K562 (cell line): ENCODE data around the gene VASH1. TPM values are rescaled to one million over a fixed set of nuclear protein-coding genes. Genes with fewer than 3 reads are reported as not detected.

ENCODE experiments used
- ATAC-seq: fragments of 200-7000 bp; cut with Tn5 transposase; 3 replicates; pipeline ENCODE4 v1.9.1; 2020; ENCODE audit warnings: moderate library complexity
- BruUV-seq: library from RNA; stranded (reverse); fragments of 400-500 nt; replicated peaks from 2 replicates; lab custom pipeline; 2021; lab: Mats Ljungman, UMichigan
- CTCF ChIA-PET: fragments of 300-600 bp; formaldehyde crosslinking; extraction: SDS; loops from one replicate; lab custom pipeline; 2021; ENCODE audit warnings: low intra/inter-chr PET ratio; lab: Yijun Ruan, JAX
- POLR2A ChIA-PET: fragments of 300-600, 350-650 bp; sonication (Branson Sonifier 250); formaldehyde crosslinking; extraction: SDS; loops from one replicate; lab custom pipeline; 2021; ENCODE audit warnings: antibody characterized with exemption, inconsistent platforms; lab: Yijun Ruan, JAX
- DNase-seq, 4 experiments: peaks; one replicate each; pipeline versions ENCODE4 v3.0.0 to v3.0.0-alpha.2; 2011 to 2018; ENCODE audit warnings: low spot score in 3 of 4, mixed read lengths in 3 of 4; ENCODE audit errors: extremely low read depth in 1 of 4
- FAIRE-seq: peaks from 2 replicates; lab custom pipeline; 2011; peaks lifted over from hg19 to GRCh38; lab: Jason Lieb, UNC
- H2AFZ ChIP-seq: 2 replicates; pipeline ENCODE4 v1.6.0; 2011; ENCODE audit warnings: low read depth, low read length, control low read depth, inconsistent platforms
- H3K27ac ChIP-seq: fragments of 200-600 bp; 3 replicates; pipeline ENCODE4 v1.8.0; 2011; ENCODE audit warnings: low read depth, mild to moderate bottlenecking, control low read depth, inconsistent platforms, low read length, moderate library complexity, mixed read lengths; ENCODE audit errors: extremely low read depth
- H3K27me3 ChIP-seq, 2 experiments: fragments of 300-600 bp in 1 of 2; 2 replicates in 1 of 2; 3 replicates in 1 of 2; pipeline versions ENCODE4 v1.6.0 to v1.8.0; 2011; ENCODE audit warnings: inconsistent platforms in 2 of 2, low read length in 2 of 2, mild to moderate bottlenecking in 1 of 2, mixed read lengths in 1 of 2, moderate library complexity in 1 of 2; ENCODE audit not compliant: control insufficient read depth in 2 of 2, insufficient read depth in 2 of 2
- H3K36me3 ChIP-seq: fragments of 300-600 bp; 3 replicates; pipeline ENCODE4 v1.8.0; 2011; ENCODE audit warnings: mild to moderate bottlenecking, low read length, inconsistent platforms; ENCODE audit not compliant: control insufficient read depth, insufficient read depth
- H3K4me1 ChIP-seq, 2 experiments: fragments of 200-600 bp in 1 of 2; replicated peaks in 1 of 2; 2 replicates in 1 of 2; 3 replicates in 1 of 2; pipeline versions ENCODE4 v1.5.1 to v1.8.0; 2011; ENCODE audit warnings: inconsistent platforms in 2 of 2, low read length in 2 of 2, mild to moderate bottlenecking in 1 of 2, mixed read lengths in 1 of 2, moderate library complexity in 1 of 2; ENCODE audit not compliant: control insufficient read depth in 2 of 2, insufficient read depth in 2 of 2
- H3K4me2 ChIP-seq: 2 replicates; pipeline ENCODE4 v1.6.1; 2011; ENCODE audit warnings: low read length, control low read depth, inconsistent platforms, mixed read lengths; ENCODE audit not compliant: insufficient read depth
- H3K4me3 ChIP-seq: fragments of 200-600 bp; sonication (generic), shearing (Covaris generic); 2 replicates; pipeline ENCODE4 v1.5.1; 2016; ENCODE audit warnings: control low read depth, inconsistent platforms
- H3K79me2 ChIP-seq: fragments of 200-600 bp; 3 replicates; pipeline ENCODE4 v1.8.0; 2011; ENCODE audit warnings: low read length, inconsistent platforms; ENCODE audit not compliant: control insufficient read depth, insufficient read depth
- H3K9ac ChIP-seq, 2 experiments: 2 replicates each; pipeline versions ENCODE4 v1.6.0 to v1.6.1; 2011; ENCODE audit warnings: low read depth in 2 of 2, low read length in 2 of 2, control low read depth in 1 of 2, inconsistent platforms in 1 of 2, mild to moderate bottlenecking in 1 of 2, mixed read lengths in 1 of 2; ENCODE audit not compliant: insufficient read depth in 1 of 2
- H3K9me1 ChIP-seq: one replicate; pipeline ENCODE4 v1.6.0; 2011; ENCODE audit warnings: inconsistent platforms, mild to moderate bottlenecking, low read length, moderate library complexity; ENCODE audit not compliant: control insufficient read depth, insufficient read depth
- H3K9me3 ChIP-seq: replicated peaks from 2 replicates; pipeline ENCODE4 v1.5.1; 2011; ENCODE audit warnings: low read depth, low read length, inconsistent platforms; ENCODE audit not compliant: control insufficient read depth, insufficient read depth
- H4K20me1 ChIP-seq: replicated peaks from 2 replicates; pipeline ENCODE4 v1.6.1; 2011; ENCODE audit warnings: low read length, inconsistent platforms, mixed read lengths; ENCODE audit not compliant: control insufficient read depth, insufficient read depth
- FOS ChIP-seq: IDR thresholded peaks from 3 replicates; pipeline ENCODE4 v1.6.1; 2011; ENCODE audit not compliant: insufficient read length; ENCODE audit errors: extremely low read depth
- FOXK2 ChIP-seq, 2 experiments: fragments of 450-650 bp; IDR thresholded peaks in 1 of 2; conservative IDR thresholded peaks in 1 of 2; 2 replicates each; pipeline ENCODE4 v1.6.1; 2016; ENCODE audit warnings: low read depth in 2 of 2, mild to moderate bottlenecking in 1 of 2
- POLR2H ChIP-seq: IDR thresholded peaks from 2 replicates; pipeline ENCODE4 v1.6.1; 2016; ENCODE audit warnings: missing genetic modification characterization, low read depth, mild to moderate bottlenecking, control low read depth, missing compliant biosample characterization, moderate library complexity
- SLC30A9 ChIP-seq: fragments of 250-450 bp; sonication (Bioruptor Pico); IDR thresholded peaks from 2 replicates; pipeline ENCODE4 v1.8.0; 2022; ENCODE audit warnings: mild to moderate bottlenecking, moderate library complexity
- SMARCC2 ChIP-seq: fragments of 450-650 bp; IDR thresholded peaks from 2 replicates; pipeline ENCODE4 v1.6.1; 2017; ENCODE audit warnings: antibody characterized with exemption, moderate library complexity, mild to moderate bottlenecking, low read depth
- TAF1 ChIP-seq: IDR thresholded peaks from 2 replicates; pipeline ENCODE4 v1.6.1; 2011; ENCODE audit warnings: mild to moderate bottlenecking, low read length, moderate library complexity; ENCODE audit not compliant: insufficient read depth, control insufficient read depth, severe bottlenecking; ENCODE audit errors: extremely low read depth
- TCF3 ChIP-seq: sonication (generic); formaldehyde crosslinking; IDR thresholded peaks from 2 replicates; pipeline ENCODE4 v1.4.0; 2020; ENCODE audit warnings: mild to moderate bottlenecking, missing genetic modification reagents
- ZNF778 ChIP-seq: fragments of 450-650 bp; formaldehyde crosslinking; IDR thresholded peaks from 2 replicates; pipeline ENCODE4 v1.4.0; 2020; ENCODE audit warnings: mild to moderate bottlenecking, moderate library complexity
- WGBS: fragments of 100-300 bp; shearing (Covaris generic); methylation state at CpG from one replicate; pipeline ENCODE4 v1.1.6; 2016; ENCODE audit warnings: low coverage, mixed read lengths; ENCODE audit not compliant: insufficient coverage; ENCODE audit errors: missing lambda C conversion rate; 5-methylcytosine and 5-hydroxymethylcytosine counted together
- in situ Hi-C: fragments of 300-500 bp; cut with MboI; formaldehyde crosslinking; loops from 4 replicates; pipeline ENCODE4 v1.15.0; 2018; ENCODE audit warnings: inconsistent platforms, mixed read lengths
- intact Hi-C: fragments of 100-400 bp; cut with micrococcal nuclease; formaldehyde crosslinking; loops from 2 replicates; pipeline ENCODE4 v1.14.2; 2022
- polyA plus RNA-seq, 8 experiments: library from polyadenylated mRNA; depleted of rRNA in 4 of 8; stranded (reverse) in 5 of 8; unstranded in 3 of 8; fragments of >200 nt; fragmentation: Nextera tagmentation in 2 of 8; fragmentation: Illumina TruSeq in 1 of 8; extraction: Ambion mirVana in 2 of 8; extraction: Trizol in 1 of 8; gene quantifications; 2 replicates each; pipeline versions ENCODE4 v1.2.1 to v1.2.3, GENCODE V29; 2011 to 2014; ENCODE audit warnings: inconsistent platforms in 1 of 8, missing spikeins in 1 of 8
- total RNA-seq, 7 experiments: library from RNA; depleted of rRNA in 6 of 7; stranded (reverse); fragments of >200 nt in 6 of 7; fragmentation: Illumina TruSeq in 2 of 7; extraction: Trizol in 2 of 7; gene quantifications; 2 replicates each; pipeline versions ENCODE4 v1.2.1 to v1.2.3, GENCODE V29; 2011 to 2021; ENCODE audit warnings: low replicate concordance in 1 of 7

Gene VASH1
- total and polyA plus RNA-seq, 9 of the 15 experiments (the other 6 are each of a cell fraction or from before 2014, with no cell fraction given): 0.01 to 0.43 (median 0.13) TPM; not detected in 1

DNA sequence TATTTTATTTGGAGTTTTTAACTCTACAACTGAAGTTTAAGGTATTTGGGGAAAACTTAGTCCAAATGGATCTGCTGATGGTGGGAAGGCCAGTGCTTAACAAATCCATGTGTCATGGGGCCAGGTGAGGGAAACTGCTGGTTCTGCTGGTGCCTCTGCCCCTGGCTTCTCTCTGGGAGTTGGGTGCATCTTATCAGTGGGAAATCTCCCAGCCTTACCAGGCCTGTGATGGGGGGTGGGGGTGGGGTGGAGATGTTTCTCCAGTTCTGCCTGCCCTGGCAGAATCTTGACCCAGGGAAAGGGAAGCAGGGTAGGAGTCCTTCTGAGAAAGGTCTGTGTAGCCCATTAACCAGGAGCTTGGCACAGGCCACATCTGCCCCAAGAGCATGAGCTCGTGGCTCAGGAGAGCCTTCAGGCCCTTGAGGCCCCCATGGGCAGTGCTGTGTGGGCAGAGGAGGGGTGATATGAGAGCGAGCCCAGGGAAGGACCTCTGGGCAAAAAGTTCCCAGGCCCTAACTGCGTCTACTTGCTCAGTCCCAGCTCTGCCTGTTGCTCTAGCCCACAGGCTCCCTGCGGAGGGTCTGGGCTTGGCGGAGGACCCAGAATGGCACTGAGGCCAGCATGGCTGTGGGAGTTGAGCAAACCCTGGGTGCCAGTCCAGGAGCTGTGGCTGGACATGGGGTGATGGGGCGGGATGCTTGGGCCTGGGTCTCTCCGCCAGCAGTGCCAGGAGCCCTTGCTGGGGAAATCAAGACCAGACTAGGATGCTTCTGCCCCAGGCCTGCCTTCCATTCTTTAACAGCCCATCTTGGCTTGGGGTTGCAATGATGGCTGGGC lies 18.2 kb downstream of the VASH1 start (continued):
- TF ChIP-seq ZNF778 (CRISPR knock-in tag): no peak
- no peak for TF ChIP-seq SLC30A9 (CRISPR knock-in tag)

DNA sequence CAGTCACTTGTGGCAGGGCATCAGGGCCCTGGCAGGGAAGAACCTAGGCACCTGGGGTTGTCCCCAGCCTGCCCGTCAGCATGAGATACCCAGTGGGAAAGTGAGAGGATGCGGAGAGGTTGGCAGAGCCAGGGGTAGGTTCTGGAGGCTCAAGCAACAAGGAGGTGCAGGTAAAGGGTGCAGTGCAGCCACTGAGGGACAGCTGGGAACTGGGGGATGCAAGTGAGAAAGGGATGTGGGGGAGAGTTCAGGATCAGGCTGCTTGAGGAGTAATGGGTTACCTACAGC lies 18.7 kb downstream of the VASH1 start:
- Histone ChIP-seq H3K4me2 (no peak overlapping the region), H4K20me1 (no peaks in the 10 kb centered on the region), H3K9me3 (no peaks in the 10 kb centered on the region), H3K27me3 (no peaks in the 10 kb centered on the region), H2AFZ (no peak overlapping the region), H3K9ac (0 out of 4 replicates have a peak overlapping the region, but pooled peaks of 1 of the 2 experiments have one; percentile 17), H3K36me3 (peaks cover 10% of the 10 kb centered on the region; the same call in 2 of the 3 replicates), H3K4me3 (no peak overlapping the region), H3K27ac (no peak overlapping the region), H3K4me1 (peaks cover 15 to 30% of the 10 kb centered on the region in 2 experiments), H3K79me2 (no peaks in the 10 kb centered on the region), H3K9me1 (no peaks in the 10 kb centered on the region)
- TF ChIP-seq ZNF778 (CRISPR knock-in tag): no peak
- no peak for TF ChIP-seq SMARCC2
- TF ChIP-seq FOS: no peak
- no peak for TF ChIP-seq FOXK2 (conservative IDR thresholded peaks at IDR 0.05 in 1 of 2, IDR thresholded peaks at IDR 0.05 in 1 of 2; ENCODE audit: low read depth in 2 of 2)
- no peak for TF ChIP-seq TAF1
- TF ChIP-seq TCF3 (CRISPR knock-in tag): no peak
- no peak for TF ChIP-seq POLR2H
- ChIA-PET POLR2A (interaction anchor here (0.6 to 1.0 kb wide), 3 partner anchors 11 to 17 kb away, joined by 3 to 4 read pairs (median 3); no protein-coding TSS in a partner anchor), CTCF (no interaction called here)
- ATAC-seq (no peak), DNase-seq (no peak), FAIRE-seq (no peak)
- intact Hi-C loops: no loop called here
- in situ Hi-C loops: loop anchor here (5.0 kb wide), 1 partner anchor 68 kb away; no protein-coding TSS in a partner anchor
- BruUV-seq: no TSS peak
- 90% methylated on average over 2 of the region's 2 CpGs for WGBS
